GM12878 (cell line): ENCODE data around the gene GYS2. TPM values are rescaled to one million over a fixed set of nuclear protein-coding genes. Genes with fewer than 3 reads are reported as not detected.

Experiments
- ATAC-seq: fragments of 200-7000 bp; cut with Tn5 transposase; 3 replicates; pipeline ENCODE4 v1.9.1; 2020; ENCODE audit warnings: mild to moderate bottlenecking, moderate library complexity
- BruUV-seq: library from RNA; stranded (reverse); fragments of 400-500 nt; replicated peaks from 2 replicates; lab custom pipeline; 2021; lab: Mats Ljungman, UMichigan
- CTCF ChIA-PET: fragments of 300-600 bp; sonication (Branson Sonifier 250); formaldehyde crosslinking; extraction: SDS; loops from one replicate; lab custom pipeline; 2021; ENCODE audit warnings: inconsistent platforms; lab: Yijun Ruan, JAX
- POLR2A ChIA-PET: fragments of 350-600 bp; formaldehyde crosslinking; extraction: SDS; loops from one replicate; lab custom pipeline; 2021; ENCODE audit warnings: inconsistent platforms; lab: Charles Lee
- RAD21 ChIA-PET: fragments of 300-600 bp; sonication (Branson Sonifier 250); formaldehyde crosslinking; loops from one replicate; lab custom pipeline; 2023; ENCODE audit warnings: antibody characterized with exemption; ENCODE audit not compliant: unreplicated experiment; lab: Charles Lee
- SMC1A ChIA-PET: fragments of 300-600 bp; sonication (Branson Sonifier 250); formaldehyde crosslinking; loops from one replicate; lab custom pipeline; 2023; ENCODE audit not compliant: unreplicated experiment, uncharacterized antibody; lab: Charles Lee
- DNase-seq: peaks from one replicate; pipeline ENCODE4 v3.0.0-alpha.2; 2011; ENCODE audit warnings: low read depth, low spot score
- FAIRE-seq: peaks from 3 replicates; lab custom pipeline; 2011; peaks lifted over from hg19 to GRCh38; lab: Jason Lieb, UNC
- H2AFZ ChIP-seq: 2 replicates; pipeline ENCODE4 v1.6.0; 2011; ENCODE audit warnings: low read depth, low read length, control low read depth; ENCODE audit not compliant: control insufficient read depth
- H3K27ac ChIP-seq: 2 replicates; pipeline ENCODE4 v1.5.1; 2011; ENCODE audit warnings: control low read depth; ENCODE audit not compliant: control insufficient read depth, insufficient read depth
- H3K27me3 ChIP-seq, 2 experiments: replicated peaks in 1 of 2; 2 replicates each; pipeline versions ENCODE4 v1.6.0 to v1.6.1; 2011; ENCODE audit warnings: low read length in 1 of 2; ENCODE audit not compliant: control insufficient read depth in 2 of 2, insufficient read depth in 2 of 2
- H3K36me3 ChIP-seq, 2 experiments: 2 replicates each; pipeline ENCODE4 v1.5.1; 2011; ENCODE audit warnings: low read length in 1 of 2; ENCODE audit not compliant: control insufficient read depth in 2 of 2, insufficient read depth in 2 of 2
- H3K4me1 ChIP-seq: 2 replicates; pipeline ENCODE4 v1.6.1; 2011; ENCODE audit warnings: mild to moderate bottlenecking, low read length, moderate library complexity, mixed read lengths; ENCODE audit not compliant: control insufficient read depth, insufficient read depth
- H3K4me2 ChIP-seq: 2 replicates; pipeline ENCODE4 v1.6.0; 2011; ENCODE audit warnings: control low read depth; ENCODE audit not compliant: control insufficient read depth, insufficient read depth
- H3K4me3 ChIP-seq: fragments of 200-600 bp; sonication (generic); 2 replicates; pipeline ENCODE4 v1.5.1; 2016
- H3K79me2 ChIP-seq: 2 replicates; pipeline ENCODE4 v1.6.0; 2011; ENCODE audit warnings: low read length; ENCODE audit not compliant: control insufficient read depth, insufficient read depth
- H3K9ac ChIP-seq: 2 replicates; pipeline ENCODE4 v1.8.0; 2011; ENCODE audit warnings: low read length, control low read depth, mixed read lengths; ENCODE audit not compliant: control insufficient read depth, insufficient read depth
- H3K9me3 ChIP-seq: replicated peaks from 3 replicates; pipeline ENCODE4 v1.5.1; 2011; ENCODE audit warnings: mild to moderate bottlenecking, low read length; ENCODE audit not compliant: control insufficient read depth, insufficient read depth
- H4K20me1 ChIP-seq: 2 replicates; pipeline ENCODE4 v1.6.0; 2011; ENCODE audit not compliant: control insufficient read depth, insufficient read depth
- BCL11A ChIP-seq: IDR thresholded peaks from 2 replicates; pipeline ENCODE4 v1.6.1; 2011; ENCODE audit warnings: low read depth, low read length
- BMI1 ChIP-seq: fragments of 450-650 bp; IDR thresholded peaks from 2 replicates; pipeline ENCODE4 v1.6.1; 2016; ENCODE audit warnings: mild to moderate bottlenecking, moderate library complexity, borderline replicate concordance
- CEBPB ChIP-seq, 2 experiments: fragments of 150-350 bp in 1 of 2; IDR thresholded peaks; 2 replicates each; pipeline ENCODE4 v1.6.1; 2012 to 2014; ENCODE audit warnings: low read depth in 2 of 2, low read length in 2 of 2, borderline replicate concordance in 1 of 2, inconsistent platforms in 1 of 2
- MYC ChIP-seq: IDR thresholded peaks from 2 replicates; pipeline ENCODE4 v1.6.1; 2011; ENCODE audit warnings: mild to moderate bottlenecking, low read length, moderate library complexity, inconsistent platforms; ENCODE audit not compliant: insufficient read depth, insufficient replicate concordance, insufficient read length, severe bottlenecking
- NR2C1 ChIP-seq: fragments of 450-650 bp; IDR thresholded peaks from 2 replicates; pipeline ENCODE4 v1.6.1; 2017; ENCODE audit warnings: antibody characterized with exemption, mild to moderate bottlenecking, moderate library complexity
- POLR2A ChIP-seq: IDR thresholded peaks from 2 replicates; pipeline ENCODE4 v1.6.1; 2011; ENCODE audit warnings: low read depth, mild to moderate bottlenecking, low read length
- POLR2AphosphoS5 ChIP-seq: IDR thresholded peaks from 2 replicates; pipeline ENCODE4 v1.6.1; 2011; ENCODE audit warnings: mild to moderate bottlenecking, low read length, inconsistent platforms
- SP1 ChIP-seq: IDR thresholded peaks from one replicate; pipeline ENCODE4 v1.6.1; 2011; ENCODE audit warnings: low read depth, low read length
- TCF3 ChIP-seq: IDR thresholded peaks from 2 replicates; pipeline ENCODE4 v1.6.1; 2012; ENCODE audit warnings: low read depth, mild to moderate bottlenecking, low read length, borderline replicate concordance; ENCODE audit not compliant: insufficient read depth
- WGBS: methylation state at CpG from one replicate; pipeline ENCODE4 v1.1.6; 2016; ENCODE audit warnings: low lambda C conversion rate; ENCODE audit not compliant: insufficient replicate concordance, insufficient coverage; ENCODE audit errors: missing lambda C conversion rate; 5-methylcytosine and 5-hydroxymethylcytosine counted together
- in situ Hi-C: fragments of 300-500 bp; cut with MboI; formaldehyde crosslinking; loops from 9 replicates; pipeline ENCODE4 v1.14.3; 2018; ENCODE audit warnings: mixed read lengths
- intact Hi-C: fragments of 100-400 bp; cut with micrococcal nuclease; formaldehyde crosslinking; loops from one replicate; pipeline ENCODE4 v1.14.2; 2022; ENCODE audit not compliant: unreplicated experiment
- polyA plus RNA-seq, 11 experiments: library from polyadenylated mRNA; depleted of rRNA in 4 of 11; unstranded in 6 of 11; stranded (reverse) in 5 of 11; fragments of >200 nt; fragmentation: Nextera tagmentation in 4 of 11; fragmentation: Illumina TruSeq in 1 of 11; extraction: Ambion mirVana in 4 of 11; extraction: Trizol in 1 of 11; gene quantifications; 1 replicate in 1 of 11; 2 replicates in 10 of 11; pipeline versions ENCODE4 v1.2.1 to v1.2.3, GENCODE V29; 2011 to 2016; ENCODE audit warnings: inconsistent platforms in 2 of 11, missing spikeins in 2 of 11, low read depth in 1 of 11
- total RNA-seq, 4 experiments: library from RNA; depleted of rRNA in 3 of 4; stranded (reverse); fragments of >200 nt in 3 of 4; fragmentation: Illumina TruSeq in 1 of 4; extraction: Trizol in 1 of 4; gene quantifications; 2 replicates each; pipeline versions ENCODE4 v1.2.1 to v1.2.3, GENCODE V29; 2013 to 2021
- TF ChIP-seq, protein P1 (sequence below): IDR thresholded peaks from 2 replicates; pipeline ENCODE4 v1.6.1; 2011; ENCODE audit warnings: borderline replicate concordance, low read depth, mild to moderate bottlenecking, moderate library complexity, low read length; ENCODE audit not compliant: insufficient read depth, poor library complexity, severe bottlenecking

GYS2 gene
- total and polyA plus RNA-seq, 10 of the 15 experiments (the other 5 are each of a cell fraction or from before 2014, with no cell fraction given), result not detected

GRCh38 chr12:21650997-21651396 is 46.4 kb upstream of the GYS2 start:
- RAD21 ChIA-PET, result no interaction called here
- 100% methylated on average over 1 of the region's 1 CpG for WGBS
- Histone ChIP-seq H3K4me3 (no peak overlapping the region), H3K4me1 (no peaks in the 10 kb centered on the region; the same call in 1 of the 2 replicates), H3K4me2 (peak overlapping the region; percentile 27; the same call in 1 of the 2 replicates), H2AFZ (no peak overlapping the region), H3K36me3 (peaks cover 5 to 21% of the 10 kb centered on the region in 2 experiments), H3K9ac (no peak overlapping the region), H4K20me1 (no peaks in the 10 kb centered on the region), H3K9me3 (no peaks in the 10 kb centered on the region), H3K79me2 (peaks cover 58% of the 10 kb centered on the region), H3K27me3 (no peaks in the 10 kb centered on the region), H3K27ac (no peak overlapping the region)
- POLR2A ChIA-PET, result no interaction called here
- CTCF ChIA-PET, result interaction anchor here (1.2 to 2.2 kb wide), 2 partner anchors 29 to 72 kb away, joined by 3 to 9 read pairs; no protein-coding TSS in a partner anchor
- in situ Hi-C loops, result loop anchor here (10.0 kb wide), 1 partner anchor 206 kb away; no protein-coding TSS in a partner anchor
- FAIRE-seq (no peak), DNase-seq (no peak), ATAC-seq (peak; percentile 24; the same call in 2 of the 3 replicates)
- intact Hi-C loops, result no loop called here
- SMC1A ChIA-PET, result interaction anchor here (1.0 to 3.1 kb wide), 5 partner anchors 8 to 141 kb away, joined by 3 to 19 read pairs (median 3); no protein-coding TSS in a partner anchor
- TF ChIP-seq MYC, result no peak
- no peak for TF ChIP-seq SP1
- 0 out of 2 replicates have a peak, but pooled peaks have one; percentile 26 for TF ChIP-seq POLR2AphosphoS5
- TF ChIP-seq TCF3, result no peak
- no peak for TF ChIP-seq BMI1
- TF ChIP-seq CEBPB (IDR thresholded peaks at IDR 0.05; ENCODE audit: borderline replicate concordance in 1 of 2, low read depth in 2 of 2, low read length in 2 of 2), result no peak
- TF ChIP-seq NR2C1, result no peak
- TF ChIP-seq, protein P1, sequence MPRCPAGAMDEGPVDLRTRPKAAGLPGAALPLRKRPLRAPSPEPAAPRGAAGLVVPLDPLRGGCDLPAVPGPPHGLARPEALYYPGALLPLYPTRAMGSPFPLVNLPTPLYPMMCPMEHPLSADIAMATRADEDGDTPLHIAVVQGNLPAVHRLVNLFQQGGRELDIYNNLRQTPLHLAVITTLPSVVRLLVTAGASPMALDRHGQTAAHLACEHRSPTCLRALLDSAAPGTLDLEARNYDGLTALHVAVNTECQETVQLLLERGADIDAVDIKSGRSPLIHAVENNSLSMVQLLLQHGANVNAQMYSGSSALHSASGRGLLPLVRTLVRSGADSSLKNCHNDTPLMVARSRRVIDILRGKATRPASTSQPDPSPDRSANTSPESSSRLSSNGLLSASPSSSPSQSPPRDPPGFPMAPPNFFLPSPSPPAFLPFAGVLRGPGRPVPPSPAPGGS, result no peak
- peak; percentile 40; the same call in 1 of the 2 replicates for TF ChIP-seq POLR2A
- TF ChIP-seq BCL11A, result no peak
- no TSS peak for BruUV-seq
